Choroid plexus epithelial cell (primary cell): Measurements from ENCODE around the gene ABAT.

Experiments used
- DNase-seq: peaks from one replicate; pipeline ENCODE4 v3.0.0-alpha.2; 2010; ENCODE audit warnings: low read depth
- H3K4me3 ChIP-seq: 2 replicates; pipeline ENCODE4 v1.5.1; 2011; ENCODE audit warnings: low read depth, mild to moderate bottlenecking, control low read depth, low read length, moderate library complexity
- CTCF ChIP-seq: conservative IDR thresholded peaks from 2 replicates; pipeline ENCODE4 v1.5.1; 2011; ENCODE audit warnings: low read depth, mild to moderate bottlenecking, control low read depth, inconsistent platforms, low read length, moderate library complexity

The ABAT gene

GRCh38 chr16:8808613-8809353 lies 134.4 kb downstream of the ABAT start:
- no peak overlapping the region for H3K4me3 ChIP-seq
- TF ChIP-seq CTCF = no peak
- no peak for DNase-seq

- TF ChIP-seq CTCF = no peak
- H3K4me3 ChIP-seq = no peak overlapping the region
- no peak for DNase-seq
Observed at GRCh38 chr16:8812162-8812843, 137.9 kb downstream of the ABAT start.

GRCh38 chr16:8814095-8814806 lies 139.8 kb downstream of the ABAT start:
- no peak for DNase-seq
- TF ChIP-seq CTCF = no peak
- no peak overlapping the region for H3K4me3 ChIP-seq

GRCh38 chr16:8816967-8817655 lies 142.7 kb downstream of the ABAT start:
- TF ChIP-seq CTCF = no peak
- DNase-seq = no peak
- no peak overlapping the region for H3K4me3 ChIP-seq

GRCh38 chr16:8818504-8819270 lies 144.3 kb downstream of the ABAT start:
- DNase-seq = no peak
- TF ChIP-seq CTCF = no peak
- H3K4me3 ChIP-seq = no peak overlapping the region

GRCh38 chr16:8819411-8820034 lies 145.1 kb downstream of the ABAT start:
- TF ChIP-seq CTCF = no peak
- H3K4me3 ChIP-seq = no peak overlapping the region
- DNase-seq = no peak
